Smooth muscle cell (in vitro differentiated cells): ENCODE results near the gene FCHSD2. TPM values are rescaled to one million over a fixed set of nuclear protein-coding genes. Genes with fewer than 3 reads are reported as not detected.
A peak's percentile ranks its signal among the peaks of the same experiment; 100 is the strongest.
"Not testable (repeated sequence)": the region's sequence is repeated elsewhere in the genome, so short reads cannot be mapped to it uniquely, and the experiment has no call there.

ENCODE experiments used
- DNase-seq: peaks from one replicate; lab custom pipeline; 2025; ENCODE audit not compliant: unreplicated experiment; lab: John Stamatoyannopoulos, UW
- H2AFZ ChIP-seq: fragments of 200-600 bp; sonication (generic); 2 replicates; pipeline ENCODE4 v1.6.0; 2016; ENCODE audit warnings: antibody characterized with exemption, low read depth, mild to moderate bottlenecking
- H3F3A ChIP-seq: fragments of 200-600 bp; sonication (generic); 2 replicates; pipeline ENCODE4 v1.6.0; 2017; ENCODE audit warnings: antibody characterized with exemption, low read depth
- H3K27ac ChIP-seq: fragments of 200-600 bp; sonication (generic); 2 replicates; pipeline ENCODE4 v1.5.1; 2016; ENCODE audit warnings: low read depth, mild to moderate bottlenecking
- H3K27me3 ChIP-seq: fragments of 200-600 bp; sonication (generic); 2 replicates; pipeline ENCODE4 v1.6.1; 2016; ENCODE audit warnings: low read depth, mild to moderate bottlenecking
- H3K36me3 ChIP-seq: fragments of 200-600 bp; sonication (generic); 2 replicates; pipeline ENCODE4 v1.5.1; 2016; ENCODE audit warnings: low read depth
- H3K4me1 ChIP-seq: fragments of 200-600 bp; sonication (generic); 2 replicates; pipeline ENCODE4 v1.5.1; 2016; ENCODE audit warnings: low read depth
- H3K4me2 ChIP-seq: fragments of 200-600 bp; sonication (generic); 2 replicates; pipeline ENCODE4 v1.6.0; 2016; ENCODE audit warnings: mild to moderate bottlenecking
- H3K4me3 ChIP-seq: fragments of 200-600 bp; sonication (generic); 2 replicates; pipeline ENCODE4 v1.5.1; 2016; ENCODE audit warnings: mild to moderate bottlenecking
- H3K79me2 ChIP-seq: fragments of 200-600 bp; sonication (generic); 2 replicates; pipeline ENCODE4 v1.6.0; 2016; ENCODE audit warnings: low read depth, mild to moderate bottlenecking
- H3K9ac ChIP-seq: fragments of 200-600 bp; sonication (generic); 2 replicates; pipeline ENCODE4 v1.6.0; 2016; ENCODE audit warnings: low read depth
- H3K9me3 ChIP-seq: fragments of 200-600 bp; sonication (generic); replicated peaks from 2 replicates; pipeline ENCODE4 v1.5.1; 2016; ENCODE audit warnings: low read depth
- H4K20me1 ChIP-seq: fragments of 200-600 bp; sonication (generic); 2 replicates; pipeline ENCODE4 v1.6.0; 2016; ENCODE audit warnings: low read depth
- CTCF ChIP-seq: fragments of 200-600 bp; sonication (generic); IDR thresholded peaks from 2 replicates; pipeline ENCODE4 v1.5.1; 2017; ENCODE audit warnings: borderline replicate concordance, mild to moderate bottlenecking, antibody characterized with exemption; ENCODE audit not compliant: insufficient read depth, poor library complexity, severe bottlenecking
- WGBS: methylation state at CpG from one replicate; pipeline ENCODE4 v1.1.7; 2016; ENCODE audit warnings: low lambda C conversion rate; 5-methylcytosine and 5-hydroxymethylcytosine counted together
- polyA plus RNA-seq: library from polyadenylated mRNA; unstranded; fragments of >200 nt; fragmentation: Nextera tagmentation; extraction: Ambion mirVana; gene quantifications from 2 replicates; pipeline ENCODE4 v1.2.1, GENCODE V29; 2016
- total RNA-seq: library from RNA; depleted of rRNA; stranded (reverse); fragments of >200 nt; gene quantifications from 2 replicates; pipeline ENCODE4 v1.2.3, GENCODE V29; 2014

The FCHSD2 gene
- total and polyA plus RNA-seq, 2 experiments from 2014 or later, result 14.6 to 24.3 TPM

DNA sequence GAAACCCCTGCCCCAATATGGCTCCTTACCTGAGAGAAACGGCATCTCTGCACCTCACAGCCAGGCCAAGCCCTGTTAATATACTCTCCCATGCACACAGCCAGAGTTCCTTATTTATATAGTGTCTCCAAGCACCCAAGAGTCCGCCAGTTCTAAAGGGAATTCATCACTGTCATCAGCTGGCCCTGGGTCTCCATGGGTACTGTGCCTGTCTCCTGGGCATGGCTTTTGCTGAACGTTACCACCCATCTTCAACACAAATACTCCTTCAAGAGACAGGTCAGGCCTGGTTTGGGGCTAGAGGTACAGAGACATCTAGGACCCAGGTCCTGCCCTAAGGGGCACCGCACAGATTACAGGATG is 329.5 kb downstream of the FCHSD2 start:
- H3K27ac ChIP-seq, result peak overlapping the region; percentile 99
- no peak overlapping the region for H3K9ac ChIP-seq
- H3K27me3 ChIP-seq, result no peaks in the 10 kb centered on the region
- WGBS, result 75% methylated on average over 4 of the region's 4 CpGs
- H3K36me3 ChIP-seq, result no peaks in the 10 kb centered on the region
- DNase-seq, result no peak
- H3K4me3 ChIP-seq, result peak overlapping the region; percentile 72
- TF ChIP-seq CTCF, result no peak
- H2AFZ ChIP-seq, result no peak overlapping the region
- peaks cover 8% of the 10 kb centered on the region for H3K79me2 ChIP-seq
- peaks cover 15% of the 10 kb centered on the region for H3K4me1 ChIP-seq
- H3K9me3 ChIP-seq, result no peaks in the 10 kb centered on the region
- H3F3A ChIP-seq, result peaks cover 3% of the 10 kb centered on the region
- H3K4me2 ChIP-seq, result peak overlapping the region; percentile 99
- H4K20me1 ChIP-seq, result no peaks in the 10 kb centered on the region

- H3K9me3 ChIP-seq, H3K9ac ChIP-seq, H3K79me2 ChIP-seq, H3K27me3 ChIP-seq, H3K27ac ChIP-seq, DNase-seq, H4K20me1 ChIP-seq, H3K4me3 ChIP-seq, H2AFZ ChIP-seq, H3K4me2 ChIP-seq, H3K36me3 ChIP-seq, H3F3A ChIP-seq: not testable (repeated sequence)
- 97% methylated on average over 10 of the region's 10 CpGs for WGBS
- peaks cover 15% of the 10 kb centered on the region for H3K4me1 ChIP-seq
These were observed 330.4 kb downstream of the FCHSD2 start for GRCh38 chr11:72811686-72812085.

DNA sequence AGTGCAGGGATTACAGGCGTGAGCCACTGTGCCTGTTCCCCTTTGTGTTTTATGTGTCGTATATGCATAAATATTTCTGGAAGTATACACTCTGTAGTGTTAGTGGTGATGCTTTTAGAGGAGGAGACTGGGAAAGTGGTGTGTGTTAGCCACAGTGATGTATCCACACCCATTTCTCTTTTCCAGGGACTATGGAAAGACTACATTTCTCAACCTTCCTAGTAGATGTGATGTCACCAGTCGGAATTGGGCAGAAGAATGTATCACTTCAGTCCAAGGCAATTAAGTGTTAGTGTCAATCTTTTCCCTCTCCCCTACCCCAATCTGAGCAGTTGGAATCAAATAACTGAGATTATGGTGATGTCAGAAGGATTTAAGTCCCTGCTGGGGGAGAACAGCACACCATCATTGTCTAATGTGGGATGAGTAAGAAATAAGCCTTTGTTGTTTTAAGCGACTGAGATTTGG is 333.8 kb downstream of the FCHSD2 start:
- Histone ChIP-seq H3K79me2 (peaks cover 8% of the 10 kb centered on the region), H3K4me1 (peaks cover 2% of the 10 kb centered on the region), H2AFZ (no peak overlapping the region), H3K9ac (no peak overlapping the region), H3K9me3 (no peaks in the 10 kb centered on the region), H3K27ac (peak overlapping the region; percentile 41), H3K36me3 (no peaks in the 10 kb centered on the region), H4K20me1 (no peaks in the 10 kb centered on the region), H3F3A (peaks cover 3% of the 10 kb centered on the region), H3K27me3 (no peaks in the 10 kb centered on the region), H3K4me2 (no peak overlapping the region), H3K4me3 (no peak overlapping the region)
- WGBS, result 81% methylated on average over 4 of the region's 4 CpGs
- TF ChIP-seq CTCF, result no peak
- no peak for DNase-seq

- WGBS, result 84% methylated on average over 2 of the region's 2 CpGs
- TF ChIP-seq CTCF, result no peak
- Histone ChIP-seq H3K9me3 (no peaks in the 10 kb centered on the region), H3K4me3 (no peak overlapping the region), H2AFZ (no peak overlapping the region), H3K79me2 (peaks cover 8% of the 10 kb centered on the region), H3K36me3 (no peaks in the 10 kb centered on the region), H3K4me1 (no peaks in the 10 kb centered on the region), H3F3A (peaks cover 3% of the 10 kb centered on the region), H3K9ac (no peak overlapping the region), H3K27me3 (no peaks in the 10 kb centered on the region), H3K27ac (peak overlapping the region; percentile 41), H4K20me1 (no peaks in the 10 kb centered on the region), H3K4me2 (no peak overlapping the region)
- DNase-seq, result no peak
These were observed 334.3 kb downstream of the FCHSD2 start for GRCh38 chr11:72807792-72808191.
